H9 (cell line): ENCODE data around the gene CHID1. TPM values are rescaled to one million over a fixed set of nuclear protein-coding genes. Genes with fewer than 3 reads are reported as not detected.

Experiments
- DNase-seq: peaks from one replicate; pipeline ENCODE4 v3.0.0-alpha.2; 2017
- H2AFZ ChIP-seq: one replicate; pipeline ENCODE4 v1.6.1; 2013; ENCODE audit warnings: mild to moderate bottlenecking, low read length, control low read depth, moderate library complexity
- H2AK5ac ChIP-seq: 2 replicates; pipeline ENCODE4 v1.6.1; 2013; ENCODE audit warnings: low read length, control low read depth, mixed read lengths; ENCODE audit not compliant: insufficient read length
- H2BK120ac ChIP-seq: one replicate; pipeline ENCODE4 v1.6.1; 2013; ENCODE audit warnings: low read depth, mild to moderate bottlenecking, low read length, control low read depth, inconsistent platforms; ENCODE audit not compliant: poor library complexity, severe bottlenecking
- H2BK12ac ChIP-seq: 2 replicates; pipeline ENCODE4 v1.6.1; 2013; ENCODE audit warnings: low read length, control low read depth, mixed read lengths, low read depth; ENCODE audit not compliant: insufficient read length
- H2BK15ac ChIP-seq: 2 replicates; pipeline ENCODE4 v1.6.1; 2013; ENCODE audit warnings: low read depth, low read length, control low read depth
- H2BK20ac ChIP-seq: one replicate; pipeline ENCODE4 v1.6.1; 2013; ENCODE audit warnings: low read depth, mild to moderate bottlenecking, low read length, control low read depth, inconsistent platforms; ENCODE audit not compliant: poor library complexity, severe bottlenecking
- H2BK5ac ChIP-seq: 2 replicates; pipeline ENCODE4 v1.6.1; 2013; ENCODE audit warnings: low read length, control low read depth, mixed read lengths; ENCODE audit not compliant: insufficient read length
- H3K14ac ChIP-seq: 2 replicates; pipeline ENCODE4 v1.6.1; 2013; ENCODE audit warnings: low read length, control low read depth; ENCODE audit not compliant: insufficient read depth
- H3K18ac ChIP-seq: 2 replicates; pipeline ENCODE4 v1.6.1; 2013; ENCODE audit warnings: low read depth, mild to moderate bottlenecking, mixed read lengths, low read length, control low read depth; ENCODE audit not compliant: insufficient read length
- H3K23ac ChIP-seq: 2 replicates; pipeline ENCODE4 v1.6.1; 2013; ENCODE audit warnings: low read length, control low read depth, mixed read lengths, low read depth; ENCODE audit not compliant: insufficient read length
- H3K23me2 ChIP-seq: 2 replicates; pipeline ENCODE4 v1.6.1; 2013; ENCODE audit warnings: low read depth, mild to moderate bottlenecking, mixed read lengths, low read length, control low read depth; ENCODE audit not compliant: insufficient read length, poor library complexity, severe bottlenecking
- H3K27ac ChIP-seq: 2 replicates; pipeline ENCODE4 v1.5.1; 2013; ENCODE audit warnings: low read length, control low read depth, mixed read lengths, low read depth; ENCODE audit not compliant: insufficient read length
- H3K27me3 ChIP-seq: 2 replicates; pipeline ENCODE4 v1.6.1; 2013; ENCODE audit warnings: low read length, control low read depth, inconsistent platforms; ENCODE audit not compliant: insufficient read depth
- H3K4ac ChIP-seq: 2 replicates; pipeline ENCODE4 v1.6.1; 2013; ENCODE audit warnings: low read depth, mild to moderate bottlenecking, control low read depth, inconsistent platforms, low read length, moderate library complexity
- H3K4me1 ChIP-seq: 2 replicates; pipeline ENCODE4 v1.6.1; 2013; ENCODE audit warnings: low read length, control low read depth, inconsistent platforms; ENCODE audit not compliant: insufficient read depth
- H3K4me2 ChIP-seq: 2 replicates; pipeline ENCODE4 v1.6.1; 2013; ENCODE audit warnings: low read length, control low read depth, mixed read lengths; ENCODE audit not compliant: insufficient read length, insufficient read depth
- H3K56ac ChIP-seq: 2 replicates; pipeline ENCODE4 v1.6.1; 2013; ENCODE audit warnings: low read depth, mild to moderate bottlenecking, mixed read lengths, low read length, control low read depth; ENCODE audit not compliant: insufficient read length
- H3K79me1 ChIP-seq: 2 replicates; pipeline ENCODE4 v1.6.1; 2013; ENCODE audit warnings: low read depth, mild to moderate bottlenecking, moderate library complexity, low read length, control low read depth, inconsistent platforms; ENCODE audit not compliant: insufficient read depth, poor library complexity, severe bottlenecking
- H3K79me2 ChIP-seq: 2 replicates; pipeline ENCODE4 v1.6.1; 2013; ENCODE audit warnings: low read length, control low read depth, inconsistent platforms; ENCODE audit not compliant: insufficient read depth
- H3K9ac ChIP-seq: 2 replicates; pipeline ENCODE4 v1.6.1; 2013; ENCODE audit warnings: low read length, control low read depth, mixed read lengths; ENCODE audit not compliant: insufficient read length; ENCODE audit errors: extremely low read depth
- H3K9me3 ChIP-seq: one replicate; pipeline ENCODE4 v1.6.1; 2013; ENCODE audit warnings: low read depth, low read length, inconsistent platforms; ENCODE audit not compliant: control insufficient read depth
- H3T11ph ChIP-seq: one replicate; pipeline ENCODE4 v1.6.1; 2013; ENCODE audit warnings: mild to moderate bottlenecking, low read length, control low read depth, inconsistent platforms
- H4K20me1 ChIP-seq: one replicate; pipeline ENCODE4 v1.6.1; 2013; ENCODE audit not compliant: control insufficient read depth, insufficient read length, insufficient read depth
- H4K5ac ChIP-seq: 2 replicates; pipeline ENCODE4 v1.6.1; 2013; ENCODE audit warnings: low read depth, mild to moderate bottlenecking, mixed read lengths, low read length, control low read depth; ENCODE audit not compliant: insufficient read length
- H4K8ac ChIP-seq: replicated peaks from 2 replicates; pipeline ENCODE4 v1.6.1; 2013; ENCODE audit warnings: low read length, control low read depth, mixed read lengths, low read depth; ENCODE audit not compliant: insufficient read length
- H4K91ac ChIP-seq: 2 replicates; pipeline ENCODE4 v1.6.1; 2013; ENCODE audit warnings: low read depth, mild to moderate bottlenecking, moderate library complexity, mixed read lengths, low read length, control low read depth; ENCODE audit not compliant: insufficient read length
- H3K27ac Mint-ChIP-seq, 3 experiments: 2 replicates in 2 of 3; 3 replicates in 1 of 3; pipeline ENCODE4 v1.8.0; 2020 to 2021; ENCODE audit warnings: mixed read lengths in 3 of 3, mild to moderate bottlenecking in 1 of 3, moderate library complexity in 1 of 3
- H3K27me3 Mint-ChIP-seq: 2 replicates; pipeline ENCODE4 v1.8.0; 2021; ENCODE audit warnings: low read depth, mild to moderate bottlenecking, moderate library complexity, mixed read lengths
- H3K36me3 Mint-ChIP-seq, 3 experiments: 2 replicates in 2 of 3; 3 replicates in 1 of 3; pipeline ENCODE4 v1.8.0; 2020 to 2021; ENCODE audit warnings: low read depth in 3 of 3, mixed read lengths in 3 of 3; ENCODE audit not compliant: insufficient read depth in 1 of 3
- H3K4me1 Mint-ChIP-seq, 2 experiments: 2 replicates each; pipeline ENCODE4 v1.8.0; 2020; ENCODE audit warnings: mixed read lengths in 2 of 2
- H3K4me3 Mint-ChIP-seq, 2 experiments: 2 replicates in 1 of 2; 3 replicates in 1 of 2; pipeline ENCODE4 v1.8.0; 2020 to 2021; ENCODE audit warnings: mild to moderate bottlenecking in 2 of 2, mixed read lengths in 2 of 2, moderate library complexity in 1 of 2
- H3K9me3 Mint-ChIP-seq, 2 experiments: 2 replicates in 1 of 2; 3 replicates in 1 of 2; pipeline ENCODE4 v1.8.0; 2020; ENCODE audit warnings: mild to moderate bottlenecking in 2 of 2, mixed read lengths in 2 of 2, moderate library complexity in 1 of 2
- WGBS: extraction: QIAGEN DNeasy Blood & Tissue Kit; methylation state at CpG from one replicate; pipeline ENCODE4 v1.1.7; 2013; ENCODE audit warnings: missing lambda C conversion rate, low lambda C conversion rate, mixed read lengths; ENCODE audit not compliant: insufficient read length; ENCODE audit errors: extremely low coverage; 5-methylcytosine and 5-hydroxymethylcytosine counted together
- total RNA-seq: library from RNA; stranded (reverse); gene quantifications from 2 replicates; pipeline ENCODE4 v1.2.1, GENCODE V29; 2021
- TF ChIP-seq, protein P1 (sequence below): fragments of 200-600 bp; sonication (generic); conservative IDR thresholded peaks from 3 replicates; pipeline ENCODE4 v1.8.0; 2021; ENCODE audit warnings: antibody characterized with exemption, mild to moderate bottlenecking

CHID1 gene
- total RNA-seq, 1 experiment from 2014 or later, result 89.4 TPM

GRCh38 chr11:819129-819931 lies 91.3 kb downstream of the CHID1 start:
- no peak overlapping the region for H3T11ph ChIP-seq
- no peak overlapping the region for H3K27ac Mint-ChIP-seq
- no peak overlapping the region for H4K8ac ChIP-seq
- H3K27me3 ChIP-seq, result no peaks in the 10 kb centered on the region
- no peak overlapping the region for H4K91ac ChIP-seq
- H2AFZ ChIP-seq, result no peak overlapping the region
- H3K4me3 Mint-ChIP-seq, result peak overlapping the region; percentile 76 to 87
- H2BK12ac ChIP-seq, result no peak overlapping the region
- H3K9me3 ChIP-seq, result no peaks in the 10 kb centered on the region
- no peak overlapping the region for H3K18ac ChIP-seq
- peaks cover 2% of the 10 kb centered on the region; the same call in 1 of the 2 replicates for H3K27me3 Mint-ChIP-seq
- H3K27ac ChIP-seq, result no peak overlapping the region
- no peak overlapping the region for H2AK5ac ChIP-seq
- WGBS, result no CpG with 5 or more reads among the region's 96 CpGs
- no peaks in the 10 kb centered on the region for H3K79me2 ChIP-seq
- no peaks in the 10 kb centered on the region for H3K4me1 ChIP-seq
- no peak overlapping the region for H2BK15ac ChIP-seq
- no peak overlapping the region for H2BK5ac ChIP-seq
- peak overlapping the region; percentile 46 for H3K4me2 ChIP-seq
- TF ChIP-seq, protein P1, sequence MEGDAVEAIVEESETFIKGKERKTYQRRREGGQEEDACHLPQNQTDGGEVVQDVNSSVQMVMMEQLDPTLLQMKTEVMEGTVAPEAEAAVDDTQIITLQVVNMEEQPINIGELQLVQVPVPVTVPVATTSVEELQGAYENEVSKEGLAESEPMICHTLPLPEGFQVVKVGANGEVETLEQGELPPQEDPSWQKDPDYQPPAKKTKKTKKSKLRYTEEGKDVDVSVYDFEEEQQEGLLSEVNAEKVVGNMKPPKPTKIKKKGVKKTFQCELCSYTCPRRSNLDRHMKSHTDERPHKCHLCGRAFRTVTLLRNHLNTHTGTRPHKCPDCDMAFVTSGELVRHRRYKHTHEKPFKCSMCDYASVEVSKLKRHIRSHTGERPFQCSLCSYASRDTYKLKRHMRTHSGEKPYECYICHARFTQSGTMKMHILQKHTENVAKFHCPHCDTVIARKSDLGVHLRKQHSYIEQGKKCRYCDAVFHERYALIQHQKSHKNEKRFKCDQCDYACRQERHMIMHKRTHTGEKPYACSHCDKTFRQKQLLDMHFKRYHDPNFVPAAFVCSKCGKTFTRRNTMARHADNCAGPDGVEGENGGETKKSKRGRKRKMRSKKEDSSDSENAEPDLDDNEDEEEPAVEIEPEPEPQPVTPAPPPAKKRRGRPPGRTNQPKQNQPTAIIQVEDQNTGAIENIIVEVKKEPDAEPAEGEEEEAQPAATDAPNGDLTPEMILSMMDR, result no peak
- DNase-seq, result peak; percentile 90
- peaks cover 5% of the 10 kb centered on the region for H3K23me2 ChIP-seq
- H2BK120ac ChIP-seq, result no peak overlapping the region
- no peaks in the 10 kb centered on the region for H4K20me1 ChIP-seq
- H3K14ac ChIP-seq, result no peak overlapping the region
- H4K5ac ChIP-seq, result no peak overlapping the region
- peaks cover 10 to 21% of the 10 kb centered on the region in 2 experiments for H3K4me1 Mint-ChIP-seq
- no peak overlapping the region for H3K4ac ChIP-seq
- H3K79me1 ChIP-seq, result no peaks in the 10 kb centered on the region
- H3K56ac ChIP-seq, result no peak overlapping the region
- H2BK20ac ChIP-seq, result no peak overlapping the region
- H3K9ac ChIP-seq, result peak overlapping the region; percentile 50
- peaks cover 2 to 18% (median 8%) of the 10 kb centered on the region in 3 experiments; a peak in 6 of 7 replicates for H3K36me3 Mint-ChIP-seq
- no peak overlapping the region for H3K23ac ChIP-seq
- H3K9me3 Mint-ChIP-seq, result no peaks in the 10 kb centered on the region; a peak in 1 of 5 replicates
